SK-N-SH (cell line): ENCODE results near the gene NRF1. TPM values are rescaled to one million over a fixed set of nuclear protein-coding genes. Genes with fewer than 3 reads are reported as not detected.

Experiments
- CTCF ChIA-PET: fragments of 300-600, 350-600 bp; formaldehyde crosslinking; extraction: SDS; loops from one replicate; lab custom pipeline; 2021; lab: Yijun Ruan, JAX
- POLR2A ChIA-PET: fragments of 350-600 bp; sonication (Branson Sonifier 250); formaldehyde crosslinking; extraction: SDS; loops from one replicate; lab custom pipeline; 2020; ENCODE audit warnings: antibody characterized with exemption, inconsistent platforms; lab: Yijun Ruan, JAX
- DNase-seq: peaks from one replicate; pipeline ENCODE4 v3.0.0; 2012
- H2AFZ ChIP-seq: fragments of 200-600 bp; sonication (generic); 2 replicates; pipeline ENCODE4 v1.8.1; 2016; ENCODE audit warnings: antibody characterized with exemption, mild to moderate bottlenecking, low read depth
- H3F3A ChIP-seq: fragments of 200-600 bp; sonication (generic); replicated peaks from 2 replicates; pipeline ENCODE3; 2016; ENCODE audit warnings: antibody characterized with exemption, mild to moderate bottlenecking; ENCODE audit not compliant: insufficient read depth
- H3K27ac ChIP-seq, 2 experiments: fragments of 200-500 bp in 1 of 2; fragments of 200-600 bp in 1 of 2; sonication (Bioruptor generic) in 1 of 2; sonication (generic), shearing (Covaris generic) in 1 of 2; 2 replicates each; pipeline versions ENCODE4 v1.5.1 to v1.6.1; 2014 to 2016; ENCODE audit warnings: low read depth in 2 of 2, inconsistent platforms in 1 of 2, low read length in 1 of 2, mild to moderate bottlenecking in 1 of 2, mixed read lengths in 1 of 2
- H3K27me3 ChIP-seq: fragments of 200-600 bp; sonication (generic), shearing (Covaris generic); 2 replicates; pipeline ENCODE4 v1.6.1; 2016; ENCODE audit warnings: mixed run types; ENCODE audit not compliant: insufficient read depth
- H3K36me3 ChIP-seq, 2 experiments: fragments of 200-500 bp in 1 of 2; fragments of 200-600 bp in 1 of 2; sonication (Bioruptor generic) in 1 of 2; sonication (generic) in 1 of 2; replicated peaks in 1 of 2; 2 replicates each; pipeline versions ENCODE3 to v1.5.1; 2014 to 2016; ENCODE audit warnings: low read length in 1 of 2, mild to moderate bottlenecking in 1 of 2; ENCODE audit not compliant: insufficient read depth in 2 of 2, control insufficient read depth in 1 of 2
- H3K4me1 ChIP-seq, 2 experiments: fragments of 200-500 bp in 1 of 2; fragments of 200-600 bp in 1 of 2; sonication (Bioruptor generic) in 1 of 2; sonication (generic), shearing (Covaris generic) in 1 of 2; 2 replicates each; pipeline versions ENCODE4 v1.5.1 to v1.6.1; 2014 to 2016; ENCODE audit warnings: low read depth in 1 of 2, low read length in 1 of 2, mixed run types in 1 of 2; ENCODE audit not compliant: insufficient read depth in 2 of 2, control insufficient read depth in 1 of 2
- H3K4me2 ChIP-seq: fragments of 200-600 bp; sonication (generic), shearing (Covaris generic); 2 replicates; pipeline ENCODE4 v1.6.1; 2017; ENCODE audit warnings: mixed run types
- H3K4me3 ChIP-seq, 2 experiments: fragments of 200-500 bp in 1 of 2; fragments of 200-600 bp in 1 of 2; sonication (Bioruptor generic) in 1 of 2; sonication (generic), shearing (Covaris generic) in 1 of 2; 2 replicates each; pipeline versions ENCODE4 v1.5.1 to v1.8.1; 2014 to 2016; ENCODE audit warnings: low read depth in 2 of 2, inconsistent platforms in 1 of 2, low read length in 1 of 2, mild to moderate bottlenecking in 1 of 2, mixed read lengths in 1 of 2, moderate library complexity in 1 of 2
- H3K79me2 ChIP-seq: fragments of 200-600 bp; sonication (generic); 2 replicates; pipeline ENCODE4 v1.8.1; 2017; ENCODE audit warnings: mild to moderate bottlenecking; ENCODE audit not compliant: insufficient read depth
- H3K9ac ChIP-seq: fragments of 200-600 bp; sonication (generic); 2 replicates; pipeline ENCODE4 v1.6.1; 2017; ENCODE audit warnings: mixed run types
- H3K9me2 ChIP-seq: fragments of 200-600 bp; sonication (generic); 2 replicates; pipeline ENCODE4 v1.6.1; 2017; ENCODE audit warnings: mixed run types
- H3K9me3 ChIP-seq: fragments of 200-600 bp; sonication (generic); 2 replicates; pipeline ENCODE4 v1.6.1; 2017; ENCODE audit warnings: mixed run types, mild to moderate bottlenecking, moderate library complexity
- H4K20me1 ChIP-seq: fragments of 200-600 bp; sonication (generic); 2 replicates; pipeline ENCODE4 v1.6.1; 2017; ENCODE audit warnings: mild to moderate bottlenecking, mixed run types; ENCODE audit not compliant: insufficient read depth
- ELF1 ChIP-seq: IDR thresholded peaks from 2 replicates; pipeline ENCODE4 v1.4.0; 2012
- FOSL2 ChIP-seq: IDR thresholded peaks from 2 replicates; pipeline ENCODE4 v1.4.0; 2012; ENCODE audit warnings: low read depth, mild to moderate bottlenecking, moderate library complexity, borderline replicate concordance
- FOXJ3 ChIP-seq: sonication (generic); formaldehyde crosslinking; IDR thresholded peaks from 2 replicates; pipeline ENCODE4 v1.5.1; 2020; ENCODE audit warnings: mild to moderate bottlenecking, missing genetic modification reagents
- GABPA ChIP-seq: IDR thresholded peaks from 2 replicates; pipeline ENCODE4 v1.4.0; 2012; ENCODE audit warnings: low read depth, mild to moderate bottlenecking
- JUND ChIP-seq: IDR thresholded peaks from 2 replicates; pipeline ENCODE4 v1.4.0; 2012
- MEF2A ChIP-seq: IDR thresholded peaks from 2 replicates; pipeline ENCODE4 v1.4.0; 2012; ENCODE audit warnings: low read depth, borderline replicate concordance
- POLR2AphosphoS5 ChIP-seq: IDR thresholded peaks from 2 replicates; pipeline ENCODE4 v1.6.1; 2012; ENCODE audit warnings: low read depth, low read length
- RAD21 ChIP-seq: IDR thresholded peaks from 2 replicates; pipeline ENCODE4 v1.6.1; 2012; ENCODE audit warnings: mild to moderate bottlenecking, low read length
- RCOR1 ChIP-seq: fragments of 150-350 bp; IDR thresholded peaks from 2 replicates; pipeline ENCODE4 v1.6.1; 2017; ENCODE audit warnings: antibody characterized with exemption, low read length
- RFX5 ChIP-seq: IDR thresholded peaks from 2 replicates; pipeline ENCODE4 v1.6.1; 2012; ENCODE audit warnings: mild to moderate bottlenecking, improper control_type of control experiment, low read length
- SIN3A ChIP-seq: IDR thresholded peaks from 2 replicates; pipeline ENCODE4 v1.6.1; 2012; ENCODE audit warnings: low read depth, mild to moderate bottlenecking, low read length, moderate library complexity, borderline replicate concordance
- TEAD4 ChIP-seq: IDR thresholded peaks from 2 replicates; pipeline ENCODE4 v1.4.0; 2012; ENCODE audit warnings: mild to moderate bottlenecking, borderline replicate concordance; ENCODE audit not compliant: insufficient read depth
- WGBS: methylation state at CpG from one replicate; pipeline ENCODE4 v1.1.6; 2017; ENCODE audit warnings: low lambda C conversion rate; 5-methylcytosine and 5-hydroxymethylcytosine counted together
- polyA plus RNA-seq, 3 experiments: library from polyadenylated mRNA; depleted of rRNA; stranded (reverse); fragments of >200 nt; gene quantifications; 2 replicates each; pipeline ENCODE4 v1.2.3, GENCODE V29; 2012
- TF ChIP-seq, protein P1 (sequence below): fragments of 150-350 bp; IDR thresholded peaks from 2 replicates; pipeline ENCODE4 v1.6.1; 2016; ENCODE audit warnings: mild to moderate bottlenecking, low read depth, low read length
- TF ChIP-seq, protein P2 (sequence below): IDR thresholded peaks from 2 replicates; pipeline ENCODE4; 2012
- TF ChIP-seq, protein P3 (sequence below): IDR thresholded peaks from 2 replicates; pipeline ENCODE4 v1.4.0; 2012; ENCODE audit warnings: low read depth, borderline replicate concordance
- TF ChIP-seq, protein P4 (sequence below): fragments of 200-600 bp; sonication (generic); IDR thresholded peaks from 2 replicates; pipeline ENCODE4 v1.6.1; 2017; ENCODE audit warnings: antibody characterized with exemption, mild to moderate bottlenecking, moderate library complexity
- TF ChIP-seq, protein P5 (sequence below): IDR thresholded peaks from 2 replicates; pipeline ENCODE4 v1.4.0; 2012; ENCODE audit warnings: low read depth, borderline replicate concordance

The NRF1 gene
- polyA plus RNA-seq, 1 of the 3 experiments (the other 2 are of a cell fraction), result 10.9 TPM

DNA sequence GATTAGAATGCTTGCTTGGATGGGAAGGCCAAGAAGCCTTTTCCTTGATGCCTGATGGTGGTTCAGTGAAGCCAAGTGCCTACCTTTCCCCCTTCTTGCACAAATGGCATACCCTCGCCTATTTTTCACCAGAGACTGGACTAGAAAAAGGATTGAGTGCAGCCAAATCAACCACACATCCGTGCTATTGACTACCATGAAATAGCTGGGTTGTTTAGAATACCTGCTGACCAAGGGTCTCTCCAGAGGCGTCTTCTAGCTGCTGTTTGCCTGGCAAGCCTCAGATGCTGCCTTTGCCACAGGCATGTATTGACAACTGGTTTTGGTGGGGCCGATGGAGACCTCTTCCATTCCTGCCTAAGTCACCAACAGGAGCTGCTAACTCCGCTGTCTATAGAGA, 146.5 kb downstream of the NRF1 start:
- H3F3A ChIP-seq, result peaks cover 11% of the 10 kb centered on the region
- POLR2A ChIA-PET, result no interaction called here
- no peak for DNase-seq
- TF ChIP-seq FOXJ3 (no peak), RFX5 (no peak), GABPA (no peak), POLR2AphosphoS5 (no peak), JUND (no peak), ELF1 (no peak), SIN3A (no peak), TEAD4 (no peak), FOSL2 (no peak), MEF2A (no peak), RCOR1 (no peak), RAD21 (no peak)
- TF ChIP-seq, protein P1, sequence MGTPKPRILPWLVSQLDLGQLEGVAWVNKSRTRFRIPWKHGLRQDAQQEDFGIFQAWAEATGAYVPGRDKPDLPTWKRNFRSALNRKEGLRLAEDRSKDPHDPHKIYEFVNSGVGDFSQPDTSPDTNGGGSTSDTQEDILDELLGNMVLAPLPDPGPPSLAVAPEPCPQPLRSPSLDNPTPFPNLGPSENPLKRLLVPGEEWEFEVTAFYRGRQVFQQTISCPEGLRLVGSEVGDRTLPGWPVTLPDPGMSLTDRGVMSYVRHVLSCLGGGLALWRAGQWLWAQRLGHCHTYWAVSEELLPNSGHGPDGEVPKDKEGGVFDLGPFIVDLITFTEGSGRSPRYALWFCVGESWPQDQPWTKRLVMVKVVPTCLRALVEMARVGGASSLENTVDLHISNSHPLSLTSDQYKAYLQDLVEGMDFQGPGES, result no peak
- TF ChIP-seq, protein P2, sequence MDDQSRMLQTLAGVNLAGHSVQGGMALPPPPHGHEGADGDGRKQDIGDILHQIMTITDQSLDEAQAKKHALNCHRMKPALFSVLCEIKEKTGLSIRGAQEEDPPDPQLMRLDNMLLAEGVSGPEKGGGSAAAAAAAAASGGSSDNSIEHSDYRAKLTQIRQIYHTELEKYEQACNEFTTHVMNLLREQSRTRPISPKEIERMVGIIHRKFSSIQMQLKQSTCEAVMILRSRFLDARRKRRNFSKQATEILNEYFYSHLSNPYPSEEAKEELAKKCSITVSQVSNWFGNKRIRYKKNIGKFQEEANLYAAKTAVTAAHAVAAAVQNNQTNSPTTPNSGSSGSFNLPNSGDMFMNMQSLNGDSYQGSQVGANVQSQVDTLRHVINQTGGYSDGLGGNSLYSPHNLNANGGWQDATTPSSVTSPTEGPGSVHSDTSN, result no peak
- TF ChIP-seq, protein P3, sequence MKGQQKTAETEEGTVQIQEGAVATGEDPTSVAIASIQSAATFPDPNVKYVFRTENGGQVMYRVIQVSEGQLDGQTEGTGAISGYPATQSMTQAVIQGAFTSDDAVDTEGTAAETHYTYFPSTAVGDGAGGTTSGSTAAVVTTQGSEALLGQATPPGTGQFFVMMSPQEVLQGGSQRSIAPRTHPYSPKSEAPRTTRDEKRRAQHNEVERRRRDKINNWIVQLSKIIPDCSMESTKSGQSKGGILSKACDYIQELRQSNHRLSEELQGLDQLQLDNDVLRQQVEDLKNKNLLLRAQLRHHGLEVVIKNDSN, result no peak
- TF ChIP-seq, protein P4, sequence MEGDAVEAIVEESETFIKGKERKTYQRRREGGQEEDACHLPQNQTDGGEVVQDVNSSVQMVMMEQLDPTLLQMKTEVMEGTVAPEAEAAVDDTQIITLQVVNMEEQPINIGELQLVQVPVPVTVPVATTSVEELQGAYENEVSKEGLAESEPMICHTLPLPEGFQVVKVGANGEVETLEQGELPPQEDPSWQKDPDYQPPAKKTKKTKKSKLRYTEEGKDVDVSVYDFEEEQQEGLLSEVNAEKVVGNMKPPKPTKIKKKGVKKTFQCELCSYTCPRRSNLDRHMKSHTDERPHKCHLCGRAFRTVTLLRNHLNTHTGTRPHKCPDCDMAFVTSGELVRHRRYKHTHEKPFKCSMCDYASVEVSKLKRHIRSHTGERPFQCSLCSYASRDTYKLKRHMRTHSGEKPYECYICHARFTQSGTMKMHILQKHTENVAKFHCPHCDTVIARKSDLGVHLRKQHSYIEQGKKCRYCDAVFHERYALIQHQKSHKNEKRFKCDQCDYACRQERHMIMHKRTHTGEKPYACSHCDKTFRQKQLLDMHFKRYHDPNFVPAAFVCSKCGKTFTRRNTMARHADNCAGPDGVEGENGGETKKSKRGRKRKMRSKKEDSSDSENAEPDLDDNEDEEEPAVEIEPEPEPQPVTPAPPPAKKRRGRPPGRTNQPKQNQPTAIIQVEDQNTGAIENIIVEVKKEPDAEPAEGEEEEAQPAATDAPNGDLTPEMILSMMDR, result no peak
- TF ChIP-seq, protein P5, sequence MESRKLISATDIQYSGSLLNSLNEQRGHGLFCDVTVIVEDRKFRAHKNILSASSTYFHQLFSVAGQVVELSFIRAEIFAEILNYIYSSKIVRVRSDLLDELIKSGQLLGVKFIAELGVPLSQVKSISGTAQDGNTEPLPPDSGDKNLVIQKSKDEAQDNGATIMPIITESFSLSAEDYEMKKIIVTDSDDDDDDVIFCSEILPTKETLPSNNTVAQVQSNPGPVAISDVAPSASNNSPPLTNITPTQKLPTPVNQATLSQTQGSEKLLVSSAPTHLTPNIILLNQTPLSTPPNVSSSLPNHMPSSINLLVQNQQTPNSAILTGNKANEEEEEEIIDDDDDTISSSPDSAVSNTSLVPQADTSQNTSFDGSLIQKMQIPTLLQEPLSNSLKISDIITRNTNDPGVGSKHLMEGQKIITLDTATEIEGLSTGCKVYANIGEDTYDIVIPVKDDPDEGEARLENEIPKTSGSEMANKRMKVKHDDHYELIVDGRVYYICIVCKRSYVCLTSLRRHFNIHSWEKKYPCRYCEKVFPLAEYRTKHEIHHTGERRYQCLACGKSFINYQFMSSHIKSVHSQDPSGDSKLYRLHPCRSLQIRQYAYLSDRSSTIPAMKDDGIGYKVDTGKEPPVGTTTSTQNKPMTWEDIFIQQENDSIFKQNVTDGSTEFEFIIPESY, result no peak
- TF ChIP-seq, all 33 proteins: peak for 0
- no peaks in the 10 kb centered on the region for H3K9me3 ChIP-seq
- H3K4me2 ChIP-seq, result no peak overlapping the region
- H3K9me2 ChIP-seq, result no peaks in the 10 kb centered on the region
- H3K4me1 ChIP-seq, result no peaks in the 10 kb centered on the region
- no peaks in the 10 kb centered on the region for H3K79me2 ChIP-seq
- H3K9ac ChIP-seq, result no peak overlapping the region
- H2AFZ ChIP-seq, result no peak overlapping the region
- H3K36me3 ChIP-seq, result peaks cover 3 to 10% of the 10 kb centered on the region in 2 experiments
- CTCF ChIA-PET, result interaction anchor here (1.8 kb wide), 1 partner anchor 67 kb away, joined by 4 read pairs; no protein-coding TSS in a partner anchor
- H4K20me1 ChIP-seq, result no peaks in the 10 kb centered on the region
- no peak overlapping the region for H3K4me3 ChIP-seq
- H3K27me3 ChIP-seq, result no peaks in the 10 kb centered on the region
- WGBS, result 97% methylated on average over 5 of the region's 5 CpGs
- H3K27ac ChIP-seq, result no peak overlapping the region
